OCI-LY3 (cell line): ENCODE results near the gene CREB3L2.

Experiments used
- H2AFZ ChIP-seq: fragments of 200-600, 300-600 bp; shearing (Covaris generic); 2 replicates; pipeline ENCODE4 v1.6.0; 2014; ENCODE audit warnings: antibody characterized with exemption, low read depth, low read length
- H3K27ac ChIP-seq: fragments of 200-600, 300-600 bp; sonication (generic); 2 replicates; pipeline ENCODE4 v1.5.1; 2014; ENCODE audit warnings: mild to moderate bottlenecking, low read length, moderate library complexity, mixed read lengths
- H3K27me3 ChIP-seq: fragments of 200-600, 300-600 bp; sonication (generic); 2 replicates; pipeline ENCODE4 v1.6.1; 2014; ENCODE audit warnings: low read depth, low read length, mixed read lengths
- H3K36me3 ChIP-seq: fragments of 200-600, 300-600 bp; sonication (generic); replicated peaks from 2 replicates; pipeline ENCODE3; 2014; ENCODE audit warnings: low read depth, low read length, mixed read lengths
- H3K4me1 ChIP-seq: fragments of 300-600, 200-600 bp; sonication (generic); 2 replicates; pipeline ENCODE4 v1.6.1; 2014; ENCODE audit warnings: low read length, mixed read lengths
- H3K4me2 ChIP-seq: fragments of 200-600, 300-600 bp; sonication (generic); 2 replicates; pipeline ENCODE4 v1.6.1; 2014; ENCODE audit warnings: low read length, mixed read lengths
- H3K4me3 ChIP-seq: fragments of 300-600, 200-600 bp; sonication (generic); 2 replicates; pipeline ENCODE4 v1.5.1; 2014; ENCODE audit warnings: antibody characterized with exemption, mild to moderate bottlenecking, low read length, moderate library complexity
- H3K79me2 ChIP-seq: fragments of 300-600, 200-600 bp; shearing (Covaris generic); 2 replicates; pipeline ENCODE4 v1.6.1; 2014; ENCODE audit warnings: mild to moderate bottlenecking, low read length, mixed read lengths
- H3K9ac ChIP-seq: fragments of 300-600, 200-600 bp; shearing (Covaris generic); 2 replicates; pipeline ENCODE4 v1.6.0; 2014; ENCODE audit warnings: mild to moderate bottlenecking, low read length, moderate library complexity
- H3K9me3 ChIP-seq: fragments of 200-600, 300-600 bp; shearing (Covaris generic); 2 replicates; pipeline ENCODE4 v1.6.1; 2014; ENCODE audit warnings: low read length, mixed read lengths; ENCODE audit not compliant: insufficient read depth
- H4K20me1 ChIP-seq: fragments of 200-600, 300-600 bp; sonication (generic); 2 replicates; pipeline ENCODE4 v1.6.1; 2016; ENCODE audit warnings: low read length, mixed read lengths; ENCODE audit not compliant: insufficient read depth
- EZH2phosphoT487 ChIP-seq: fragments of 200-600 bp; shearing (Covaris generic); IDR thresholded peaks from 2 replicates; pipeline ENCODE4 v1.6.1; 2018; ENCODE audit warnings: antibody characterized with exemption, mixed run types, low read depth
- TF ChIP-seq, protein P1 (sequence below): fragments of 200-600, 300-600 bp; sonication (generic); IDR thresholded peaks from 2 replicates; pipeline ENCODE4 v1.5.1; 2014; ENCODE audit warnings: antibody characterized with exemption, low read length, low read depth

The CREB3L2 gene

GRCh38 chr7:137862358-137862757 is 139.5 kb downstream of the CREB3L2 start:
- H3K79me2 ChIP-seq = no peaks in the 10 kb centered on the region
- H3K27ac ChIP-seq = no peak overlapping the region
- H3K4me1 ChIP-seq = no peaks in the 10 kb centered on the region
- H3K36me3 ChIP-seq = peaks cover 56% of the 10 kb centered on the region
- no peaks in the 10 kb centered on the region for H3K27me3 ChIP-seq
- H3K9me3 ChIP-seq = no peaks in the 10 kb centered on the region
- no peak overlapping the region for H3K4me3 ChIP-seq
- TF ChIP-seq, protein P1, sequence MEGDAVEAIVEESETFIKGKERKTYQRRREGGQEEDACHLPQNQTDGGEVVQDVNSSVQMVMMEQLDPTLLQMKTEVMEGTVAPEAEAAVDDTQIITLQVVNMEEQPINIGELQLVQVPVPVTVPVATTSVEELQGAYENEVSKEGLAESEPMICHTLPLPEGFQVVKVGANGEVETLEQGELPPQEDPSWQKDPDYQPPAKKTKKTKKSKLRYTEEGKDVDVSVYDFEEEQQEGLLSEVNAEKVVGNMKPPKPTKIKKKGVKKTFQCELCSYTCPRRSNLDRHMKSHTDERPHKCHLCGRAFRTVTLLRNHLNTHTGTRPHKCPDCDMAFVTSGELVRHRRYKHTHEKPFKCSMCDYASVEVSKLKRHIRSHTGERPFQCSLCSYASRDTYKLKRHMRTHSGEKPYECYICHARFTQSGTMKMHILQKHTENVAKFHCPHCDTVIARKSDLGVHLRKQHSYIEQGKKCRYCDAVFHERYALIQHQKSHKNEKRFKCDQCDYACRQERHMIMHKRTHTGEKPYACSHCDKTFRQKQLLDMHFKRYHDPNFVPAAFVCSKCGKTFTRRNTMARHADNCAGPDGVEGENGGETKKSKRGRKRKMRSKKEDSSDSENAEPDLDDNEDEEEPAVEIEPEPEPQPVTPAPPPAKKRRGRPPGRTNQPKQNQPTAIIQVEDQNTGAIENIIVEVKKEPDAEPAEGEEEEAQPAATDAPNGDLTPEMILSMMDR = no peak
- no peak for TF ChIP-seq EZH2phosphoT487
- H3K9ac ChIP-seq = no peak overlapping the region
- no peak overlapping the region for H2AFZ ChIP-seq
- no peak overlapping the region for H3K4me2 ChIP-seq
- H4K20me1 ChIP-seq = no peaks in the 10 kb centered on the region

GRCh38 chr7:137860542-137860941 is 141.3 kb downstream of the CREB3L2 start:
- Histone ChIP-seq H3K79me2 (no peaks in the 10 kb centered on the region), H3K36me3 (peaks cover 38% of the 10 kb centered on the region), H4K20me1 (no peaks in the 10 kb centered on the region), H2AFZ (no peak overlapping the region), H3K4me2 (no peak overlapping the region), H3K9ac (no peak overlapping the region), H3K4me3 (no peak overlapping the region), H3K9me3 (no peaks in the 10 kb centered on the region), H3K4me1 (no peaks in the 10 kb centered on the region), H3K27ac (no peak overlapping the region), H3K27me3 (no peaks in the 10 kb centered on the region)
- TF ChIP-seq, protein P1 = no peak
- TF ChIP-seq EZH2phosphoT487 = no peak

DNA sequence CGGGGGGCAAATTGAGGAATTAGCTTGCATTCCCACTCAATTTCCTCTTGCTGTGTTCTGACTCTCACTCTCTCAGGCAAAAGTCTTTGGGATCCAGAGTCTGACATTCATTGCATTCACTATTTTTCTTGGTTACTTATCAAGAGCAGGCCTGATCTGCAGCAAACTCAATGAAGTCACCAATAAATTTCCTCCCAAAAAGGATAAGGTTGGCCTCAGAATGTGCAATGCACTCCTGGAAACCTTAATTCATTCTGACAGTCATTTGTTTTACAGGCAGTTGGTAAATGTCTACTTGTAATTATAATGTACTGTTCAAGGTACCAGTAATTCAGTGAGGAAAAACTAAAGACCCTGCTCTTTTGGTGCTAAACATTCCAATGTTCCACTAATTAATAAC is 148.8 kb downstream of the CREB3L2 start:
- H3K36me3 ChIP-seq = peaks cover 13% of the 10 kb centered on the region
- H3K79me2 ChIP-seq = no peaks in the 10 kb centered on the region
- H2AFZ ChIP-seq = no peak overlapping the region
- H3K4me1 ChIP-seq = no peaks in the 10 kb centered on the region
- no peak overlapping the region for H3K4me2 ChIP-seq
- no peaks in the 10 kb centered on the region for H3K9me3 ChIP-seq
- no peaks in the 10 kb centered on the region for H4K20me1 ChIP-seq
- H3K9ac ChIP-seq = no peak overlapping the region
- no peak for TF ChIP-seq EZH2phosphoT487
- TF ChIP-seq, protein P1 = no peak
- H3K27me3 ChIP-seq = no peaks in the 10 kb centered on the region
- no peak overlapping the region for H3K27ac ChIP-seq
- no peak overlapping the region for H3K4me3 ChIP-seq

DNA sequence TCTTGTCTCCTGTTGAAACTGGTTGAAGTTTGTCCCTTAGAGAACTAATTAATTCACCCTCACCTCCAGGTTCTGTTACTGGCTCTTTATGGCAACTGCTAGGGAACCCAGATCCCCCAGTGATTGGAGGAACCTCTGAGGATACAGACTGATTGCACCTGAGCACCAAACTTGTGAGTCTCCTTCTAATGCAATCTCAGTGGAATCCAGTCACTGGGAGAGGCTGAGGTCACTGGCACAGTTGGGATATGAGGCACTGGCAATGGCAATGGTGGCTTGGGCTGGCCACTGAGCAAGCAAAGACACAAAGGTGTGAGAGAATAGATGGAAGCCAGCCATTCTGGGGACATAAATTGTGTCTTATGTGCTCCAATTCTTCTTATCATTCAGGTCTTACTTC is 149.8 kb downstream of the CREB3L2 start:
- peaks cover 13% of the 10 kb centered on the region for H3K36me3 ChIP-seq
- H3K4me3 ChIP-seq = no peak overlapping the region
- no peaks in the 10 kb centered on the region for H3K79me2 ChIP-seq
- H3K9me3 ChIP-seq = no peaks in the 10 kb centered on the region
- no peak overlapping the region for H3K9ac ChIP-seq
- H3K27me3 ChIP-seq = no peaks in the 10 kb centered on the region
- no peaks in the 10 kb centered on the region for H4K20me1 ChIP-seq
- H3K4me2 ChIP-seq = no peak overlapping the region
- no peak overlapping the region for H2AFZ ChIP-seq
- H3K4me1 ChIP-seq = no peaks in the 10 kb centered on the region
- H3K27ac ChIP-seq = no peak overlapping the region
- TF ChIP-seq, protein P1 = no peak
- no peak for TF ChIP-seq EZH2phosphoT487
